ENCODE results near the gene KRT7.

DNA sequence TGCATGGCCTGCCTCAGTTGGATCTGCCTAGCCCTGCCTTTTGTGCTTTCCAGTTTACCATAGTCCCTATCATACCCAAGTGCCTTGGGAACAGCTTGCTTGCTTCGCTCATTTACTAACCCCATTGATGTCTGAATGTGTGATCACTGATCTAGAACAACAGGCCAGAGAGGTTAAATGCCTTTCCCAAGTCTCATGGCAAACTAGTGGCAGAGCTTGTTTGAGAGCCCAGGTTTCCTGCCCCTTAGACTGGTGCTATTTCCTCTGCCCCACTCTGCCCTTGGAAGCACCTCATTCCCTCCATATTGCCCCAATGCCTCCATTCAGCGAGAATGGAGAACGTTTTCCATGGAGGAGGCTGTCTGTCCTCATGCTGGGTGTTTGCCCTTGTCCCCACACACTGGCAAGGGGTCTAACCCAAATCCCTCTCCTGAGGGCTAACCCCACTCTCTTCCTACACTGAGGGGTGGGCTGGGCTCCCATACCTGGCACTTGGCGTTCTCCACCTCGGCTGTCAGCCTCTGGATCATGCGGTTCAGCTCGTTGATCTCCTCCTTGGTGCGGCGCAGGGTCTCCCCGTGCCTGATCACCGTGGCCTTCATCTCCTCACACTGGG, 19.8 kb downstream of the KRT7 start:
- TF ChIP-seq, protein P1, sequence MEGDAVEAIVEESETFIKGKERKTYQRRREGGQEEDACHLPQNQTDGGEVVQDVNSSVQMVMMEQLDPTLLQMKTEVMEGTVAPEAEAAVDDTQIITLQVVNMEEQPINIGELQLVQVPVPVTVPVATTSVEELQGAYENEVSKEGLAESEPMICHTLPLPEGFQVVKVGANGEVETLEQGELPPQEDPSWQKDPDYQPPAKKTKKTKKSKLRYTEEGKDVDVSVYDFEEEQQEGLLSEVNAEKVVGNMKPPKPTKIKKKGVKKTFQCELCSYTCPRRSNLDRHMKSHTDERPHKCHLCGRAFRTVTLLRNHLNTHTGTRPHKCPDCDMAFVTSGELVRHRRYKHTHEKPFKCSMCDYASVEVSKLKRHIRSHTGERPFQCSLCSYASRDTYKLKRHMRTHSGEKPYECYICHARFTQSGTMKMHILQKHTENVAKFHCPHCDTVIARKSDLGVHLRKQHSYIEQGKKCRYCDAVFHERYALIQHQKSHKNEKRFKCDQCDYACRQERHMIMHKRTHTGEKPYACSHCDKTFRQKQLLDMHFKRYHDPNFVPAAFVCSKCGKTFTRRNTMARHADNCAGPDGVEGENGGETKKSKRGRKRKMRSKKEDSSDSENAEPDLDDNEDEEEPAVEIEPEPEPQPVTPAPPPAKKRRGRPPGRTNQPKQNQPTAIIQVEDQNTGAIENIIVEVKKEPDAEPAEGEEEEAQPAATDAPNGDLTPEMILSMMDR (IDR thresholded peaks at IDR 0.05) = no peak
- TF ChIP-seq POLR2A (IDR thresholded peaks at IDR 0.05) = no peak

Measured in gastroesophageal sphincter (tissue), 3 donors.